SK-N-SH (cell line): ENCODE data around the gene LGR4. TPM values are rescaled to one million over a fixed set of nuclear protein-coding genes. Genes with fewer than 3 reads are reported as not detected.

Experiments used
- CTCF ChIA-PET: fragments of 300-600, 350-600 bp; formaldehyde crosslinking; extraction: SDS; loops from one replicate; lab custom pipeline; 2021; lab: Yijun Ruan, JAX
- POLR2A ChIA-PET: fragments of 350-600 bp; sonication (Branson Sonifier 250); formaldehyde crosslinking; extraction: SDS; loops from one replicate; lab custom pipeline; 2020; ENCODE audit warnings: antibody characterized with exemption, inconsistent platforms; lab: Yijun Ruan, JAX
- DNase-seq: peaks from one replicate; pipeline ENCODE4 v3.0.0; 2012
- H2AFZ ChIP-seq: fragments of 200-600 bp; sonication (generic); 2 replicates; pipeline ENCODE4 v1.8.1; 2016; ENCODE audit warnings: antibody characterized with exemption, mild to moderate bottlenecking, low read depth
- H3F3A ChIP-seq: fragments of 200-600 bp; sonication (generic); replicated peaks from 2 replicates; pipeline ENCODE3; 2016; ENCODE audit warnings: antibody characterized with exemption, mild to moderate bottlenecking; ENCODE audit not compliant: insufficient read depth
- H3K27ac ChIP-seq, 2 experiments: fragments of 200-500 bp in 1 of 2; fragments of 200-600 bp in 1 of 2; sonication (Bioruptor generic) in 1 of 2; sonication (generic), shearing (Covaris generic) in 1 of 2; 2 replicates each; pipeline versions ENCODE4 v1.5.1 to v1.6.1; 2014 to 2016; ENCODE audit warnings: low read depth in 2 of 2, inconsistent platforms in 1 of 2, low read length in 1 of 2, mild to moderate bottlenecking in 1 of 2, mixed read lengths in 1 of 2
- H3K27me3 ChIP-seq: fragments of 200-600 bp; sonication (generic), shearing (Covaris generic); 2 replicates; pipeline ENCODE4 v1.6.1; 2016; ENCODE audit warnings: mixed run types; ENCODE audit not compliant: insufficient read depth
- H3K36me3 ChIP-seq, 2 experiments: fragments of 200-500 bp in 1 of 2; fragments of 200-600 bp in 1 of 2; sonication (Bioruptor generic) in 1 of 2; sonication (generic) in 1 of 2; replicated peaks in 1 of 2; 2 replicates each; pipeline versions ENCODE3 to v1.5.1; 2014 to 2016; ENCODE audit warnings: low read length in 1 of 2, mild to moderate bottlenecking in 1 of 2; ENCODE audit not compliant: insufficient read depth in 2 of 2, control insufficient read depth in 1 of 2
- H3K4me1 ChIP-seq, 2 experiments: fragments of 200-500 bp in 1 of 2; fragments of 200-600 bp in 1 of 2; sonication (Bioruptor generic) in 1 of 2; sonication (generic), shearing (Covaris generic) in 1 of 2; 2 replicates each; pipeline versions ENCODE4 v1.5.1 to v1.6.1; 2014 to 2016; ENCODE audit warnings: low read depth in 1 of 2, low read length in 1 of 2, mixed run types in 1 of 2; ENCODE audit not compliant: insufficient read depth in 2 of 2, control insufficient read depth in 1 of 2
- H3K4me2 ChIP-seq: fragments of 200-600 bp; sonication (generic), shearing (Covaris generic); 2 replicates; pipeline ENCODE4 v1.6.1; 2017; ENCODE audit warnings: mixed run types
- H3K4me3 ChIP-seq, 2 experiments: fragments of 200-500 bp in 1 of 2; fragments of 200-600 bp in 1 of 2; sonication (Bioruptor generic) in 1 of 2; sonication (generic), shearing (Covaris generic) in 1 of 2; 2 replicates each; pipeline versions ENCODE4 v1.5.1 to v1.8.1; 2014 to 2016; ENCODE audit warnings: low read depth in 2 of 2, inconsistent platforms in 1 of 2, low read length in 1 of 2, mild to moderate bottlenecking in 1 of 2, mixed read lengths in 1 of 2, moderate library complexity in 1 of 2
- H3K79me2 ChIP-seq: fragments of 200-600 bp; sonication (generic); 2 replicates; pipeline ENCODE4 v1.8.1; 2017; ENCODE audit warnings: mild to moderate bottlenecking; ENCODE audit not compliant: insufficient read depth
- H3K9ac ChIP-seq: fragments of 200-600 bp; sonication (generic); 2 replicates; pipeline ENCODE4 v1.6.1; 2017; ENCODE audit warnings: mixed run types
- H3K9me2 ChIP-seq: fragments of 200-600 bp; sonication (generic); 2 replicates; pipeline ENCODE4 v1.6.1; 2017; ENCODE audit warnings: mixed run types
- H3K9me3 ChIP-seq: fragments of 200-600 bp; sonication (generic); 2 replicates; pipeline ENCODE4 v1.6.1; 2017; ENCODE audit warnings: mixed run types, mild to moderate bottlenecking, moderate library complexity
- H4K20me1 ChIP-seq: fragments of 200-600 bp; sonication (generic); 2 replicates; pipeline ENCODE4 v1.6.1; 2017; ENCODE audit warnings: mild to moderate bottlenecking, mixed run types; ENCODE audit not compliant: insufficient read depth
- ELF1 ChIP-seq: IDR thresholded peaks from 2 replicates; pipeline ENCODE4 v1.4.0; 2012
- FOXJ3 ChIP-seq: sonication (generic); formaldehyde crosslinking; IDR thresholded peaks from 2 replicates; pipeline ENCODE4 v1.5.1; 2020; ENCODE audit warnings: mild to moderate bottlenecking, missing genetic modification reagents
- FOXM1 ChIP-seq: IDR thresholded peaks from 2 replicates; pipeline ENCODE4 v1.4.0; 2012; ENCODE audit warnings: low read depth, mild to moderate bottlenecking
- GATA2 ChIP-seq: sonication (generic); formaldehyde crosslinking; IDR thresholded peaks from 2 replicates; pipeline ENCODE4 v1.5.0; 2020; ENCODE audit warnings: mild to moderate bottlenecking, missing genetic modification reagents
- MEF2A ChIP-seq: IDR thresholded peaks from 2 replicates; pipeline ENCODE4 v1.4.0; 2012; ENCODE audit warnings: low read depth, borderline replicate concordance
- NFIC ChIP-seq: IDR thresholded peaks from 2 replicates; pipeline ENCODE4 v1.4.0; 2012; ENCODE audit warnings: borderline replicate concordance
- NRF1 ChIP-seq: IDR thresholded peaks from 2 replicates; pipeline ENCODE4 v1.6.1; 2012; ENCODE audit warnings: low read depth, mild to moderate bottlenecking, low read length
- POLR2AphosphoS5 ChIP-seq: IDR thresholded peaks from 2 replicates; pipeline ENCODE4 v1.6.1; 2012; ENCODE audit warnings: low read depth, low read length
- RAD21 ChIP-seq: IDR thresholded peaks from 2 replicates; pipeline ENCODE4 v1.6.1; 2012; ENCODE audit warnings: mild to moderate bottlenecking, low read length
- RCOR1 ChIP-seq: fragments of 150-350 bp; IDR thresholded peaks from 2 replicates; pipeline ENCODE4 v1.6.1; 2017; ENCODE audit warnings: antibody characterized with exemption, low read length
- SIN3A ChIP-seq: IDR thresholded peaks from 2 replicates; pipeline ENCODE4 v1.6.1; 2012; ENCODE audit warnings: low read depth, mild to moderate bottlenecking, low read length, moderate library complexity, borderline replicate concordance
- SMC3 ChIP-seq: IDR thresholded peaks from 2 replicates; pipeline ENCODE4 v1.6.1; 2012; ENCODE audit warnings: low read depth, low read length, improper control_type of control experiment
- TEAD4 ChIP-seq: IDR thresholded peaks from 2 replicates; pipeline ENCODE4 v1.4.0; 2012; ENCODE audit warnings: mild to moderate bottlenecking, borderline replicate concordance; ENCODE audit not compliant: insufficient read depth
- YY1 ChIP-seq: IDR thresholded peaks from 2 replicates; pipeline ENCODE4 v1.4.0; 2012; ENCODE audit warnings: low read depth, mild to moderate bottlenecking
- whole genome bisulfite sequencing: methylation state at CpG from one replicate; pipeline ENCODE4 v1.1.6; 2017; ENCODE audit warnings: low lambda C conversion rate; 5-methylcytosine and 5-hydroxymethylcytosine counted together
- polyA plus RNA-seq, 3 experiments: library from polyadenylated mRNA; depleted of rRNA; stranded (reverse); fragments of >200 nt; gene quantifications; 2 replicates each; pipeline ENCODE4 v1.2.3, GENCODE V29; 2012
- TF ChIP-seq, protein P1 (sequence below): IDR thresholded peaks from 2 replicates; pipeline ENCODE4 v1.4.0; 2012; ENCODE audit warnings: low read depth, borderline replicate concordance
- TF ChIP-seq, protein P2 (sequence below): fragments of 150-350 bp; IDR thresholded peaks from 2 replicates; pipeline ENCODE4 v1.6.1; 2017; ENCODE audit warnings: antibody characterized with exemption, low read length, low read depth, borderline replicate concordance
- TF ChIP-seq, protein P3 (sequence below): IDR thresholded peaks from 2 replicates; pipeline ENCODE4; 2012
- TF ChIP-seq, protein P4 (sequence below): IDR thresholded peaks from 2 replicates; pipeline ENCODE4 v1.4.0; 2012; ENCODE audit warnings: low read depth, borderline replicate concordance
- TF ChIP-seq, protein P5 (sequence below): fragments of 200-600 bp; sonication (generic); IDR thresholded peaks from 2 replicates; pipeline ENCODE4 v1.6.1; 2017; ENCODE audit warnings: antibody characterized with exemption, mild to moderate bottlenecking, moderate library complexity
- TF ChIP-seq, protein P6 (sequence below): fragments of 150-350 bp; IDR thresholded peaks from 2 replicates; pipeline ENCODE4 v1.6.1; 2016; ENCODE audit warnings: mild to moderate bottlenecking, low read depth, low read length

Gene LGR4
- polyA plus RNA-seq, 1 of the 3 experiments (the other 2 are of a cell fraction), result 2.6 TPM

DNA sequence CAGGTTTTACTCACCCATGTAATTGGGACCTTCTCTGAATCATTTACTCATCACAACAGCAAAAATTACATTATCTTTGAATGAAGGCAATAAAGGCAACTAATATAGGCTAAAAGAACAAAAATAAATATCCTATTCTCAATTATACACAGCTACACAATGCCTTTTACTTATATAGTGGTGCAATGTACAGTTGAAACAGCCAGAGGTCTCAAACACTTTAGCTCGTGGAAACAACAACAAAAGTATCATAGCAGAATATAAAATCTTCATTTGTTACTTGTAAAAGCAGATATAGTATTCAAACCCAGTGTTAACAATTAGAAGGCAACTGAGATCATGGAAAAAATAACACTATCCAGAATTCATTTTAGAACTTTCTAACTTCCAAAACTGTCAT, 88.9 kb downstream of the LGR4 start:
- Histone ChIP-seq H3K4me3 (no peak overlapping the region), H3K9me3 (no peaks in the 10 kb centered on the region), H3K27me3 (no peaks in the 10 kb centered on the region), H2AFZ (no peak overlapping the region), H3K79me2 (no peaks in the 10 kb centered on the region), H3K4me2 (no peak overlapping the region), H3K9me2 (no peaks in the 10 kb centered on the region), H3K27ac (no peak overlapping the region), H3K9ac (no peak overlapping the region), H3K4me1 (peaks cover 2 to 24% of the 10 kb centered on the region in 2 experiments; a peak in 3 of 4 replicates), H4K20me1 (no peaks in the 10 kb centered on the region), H3F3A (no peaks in the 10 kb centered on the region), H3K36me3 (peaks cover 12 to 24% of the 10 kb centered on the region in 2 experiments)
- POLR2A ChIA-PET, result no interaction called here
- no peak for DNase-seq
- CTCF ChIA-PET, result interaction anchor here (0.6 to 2.4 kb wide), 3 partner anchors 11 to 116 kb away, joined by 3 to 6 read pairs (median 3); no protein-coding TSS in a partner anchor
- TF ChIP-seq FOXJ3 (CRISPR knock-in tag) (no peak), RAD21 (no peak), NRF1 (no peak), RCOR1 (no peak), YY1 (no peak), SMC3 (no peak), SIN3A (no peak), MEF2A (no peak), NFIC (no peak), FOXM1 (no peak), GATA2 (CRISPR knock-in tag) (no peak), POLR2AphosphoS5 (no peak), ELF1 (no peak), TEAD4 (no peak)
- TF ChIP-seq, protein P1, sequence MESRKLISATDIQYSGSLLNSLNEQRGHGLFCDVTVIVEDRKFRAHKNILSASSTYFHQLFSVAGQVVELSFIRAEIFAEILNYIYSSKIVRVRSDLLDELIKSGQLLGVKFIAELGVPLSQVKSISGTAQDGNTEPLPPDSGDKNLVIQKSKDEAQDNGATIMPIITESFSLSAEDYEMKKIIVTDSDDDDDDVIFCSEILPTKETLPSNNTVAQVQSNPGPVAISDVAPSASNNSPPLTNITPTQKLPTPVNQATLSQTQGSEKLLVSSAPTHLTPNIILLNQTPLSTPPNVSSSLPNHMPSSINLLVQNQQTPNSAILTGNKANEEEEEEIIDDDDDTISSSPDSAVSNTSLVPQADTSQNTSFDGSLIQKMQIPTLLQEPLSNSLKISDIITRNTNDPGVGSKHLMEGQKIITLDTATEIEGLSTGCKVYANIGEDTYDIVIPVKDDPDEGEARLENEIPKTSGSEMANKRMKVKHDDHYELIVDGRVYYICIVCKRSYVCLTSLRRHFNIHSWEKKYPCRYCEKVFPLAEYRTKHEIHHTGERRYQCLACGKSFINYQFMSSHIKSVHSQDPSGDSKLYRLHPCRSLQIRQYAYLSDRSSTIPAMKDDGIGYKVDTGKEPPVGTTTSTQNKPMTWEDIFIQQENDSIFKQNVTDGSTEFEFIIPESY, result no peak
- TF ChIP-seq, protein P2, sequence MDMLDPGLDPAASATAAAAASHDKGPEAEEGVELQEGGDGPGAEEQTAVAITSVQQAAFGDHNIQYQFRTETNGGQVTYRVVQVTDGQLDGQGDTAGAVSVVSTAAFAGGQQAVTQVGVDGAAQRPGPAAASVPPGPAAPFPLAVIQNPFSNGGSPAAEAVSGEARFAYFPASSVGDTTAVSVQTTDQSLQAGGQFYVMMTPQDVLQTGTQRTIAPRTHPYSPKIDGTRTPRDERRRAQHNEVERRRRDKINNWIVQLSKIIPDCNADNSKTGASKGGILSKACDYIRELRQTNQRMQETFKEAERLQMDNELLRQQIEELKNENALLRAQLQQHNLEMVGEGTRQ, result no peak
- TF ChIP-seq, protein P3, sequence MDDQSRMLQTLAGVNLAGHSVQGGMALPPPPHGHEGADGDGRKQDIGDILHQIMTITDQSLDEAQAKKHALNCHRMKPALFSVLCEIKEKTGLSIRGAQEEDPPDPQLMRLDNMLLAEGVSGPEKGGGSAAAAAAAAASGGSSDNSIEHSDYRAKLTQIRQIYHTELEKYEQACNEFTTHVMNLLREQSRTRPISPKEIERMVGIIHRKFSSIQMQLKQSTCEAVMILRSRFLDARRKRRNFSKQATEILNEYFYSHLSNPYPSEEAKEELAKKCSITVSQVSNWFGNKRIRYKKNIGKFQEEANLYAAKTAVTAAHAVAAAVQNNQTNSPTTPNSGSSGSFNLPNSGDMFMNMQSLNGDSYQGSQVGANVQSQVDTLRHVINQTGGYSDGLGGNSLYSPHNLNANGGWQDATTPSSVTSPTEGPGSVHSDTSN, result no peak
- TF ChIP-seq, protein P4, sequence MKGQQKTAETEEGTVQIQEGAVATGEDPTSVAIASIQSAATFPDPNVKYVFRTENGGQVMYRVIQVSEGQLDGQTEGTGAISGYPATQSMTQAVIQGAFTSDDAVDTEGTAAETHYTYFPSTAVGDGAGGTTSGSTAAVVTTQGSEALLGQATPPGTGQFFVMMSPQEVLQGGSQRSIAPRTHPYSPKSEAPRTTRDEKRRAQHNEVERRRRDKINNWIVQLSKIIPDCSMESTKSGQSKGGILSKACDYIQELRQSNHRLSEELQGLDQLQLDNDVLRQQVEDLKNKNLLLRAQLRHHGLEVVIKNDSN, result no peak
- TF ChIP-seq, protein P5, sequence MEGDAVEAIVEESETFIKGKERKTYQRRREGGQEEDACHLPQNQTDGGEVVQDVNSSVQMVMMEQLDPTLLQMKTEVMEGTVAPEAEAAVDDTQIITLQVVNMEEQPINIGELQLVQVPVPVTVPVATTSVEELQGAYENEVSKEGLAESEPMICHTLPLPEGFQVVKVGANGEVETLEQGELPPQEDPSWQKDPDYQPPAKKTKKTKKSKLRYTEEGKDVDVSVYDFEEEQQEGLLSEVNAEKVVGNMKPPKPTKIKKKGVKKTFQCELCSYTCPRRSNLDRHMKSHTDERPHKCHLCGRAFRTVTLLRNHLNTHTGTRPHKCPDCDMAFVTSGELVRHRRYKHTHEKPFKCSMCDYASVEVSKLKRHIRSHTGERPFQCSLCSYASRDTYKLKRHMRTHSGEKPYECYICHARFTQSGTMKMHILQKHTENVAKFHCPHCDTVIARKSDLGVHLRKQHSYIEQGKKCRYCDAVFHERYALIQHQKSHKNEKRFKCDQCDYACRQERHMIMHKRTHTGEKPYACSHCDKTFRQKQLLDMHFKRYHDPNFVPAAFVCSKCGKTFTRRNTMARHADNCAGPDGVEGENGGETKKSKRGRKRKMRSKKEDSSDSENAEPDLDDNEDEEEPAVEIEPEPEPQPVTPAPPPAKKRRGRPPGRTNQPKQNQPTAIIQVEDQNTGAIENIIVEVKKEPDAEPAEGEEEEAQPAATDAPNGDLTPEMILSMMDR, result no peak
- TF ChIP-seq, protein P6, sequence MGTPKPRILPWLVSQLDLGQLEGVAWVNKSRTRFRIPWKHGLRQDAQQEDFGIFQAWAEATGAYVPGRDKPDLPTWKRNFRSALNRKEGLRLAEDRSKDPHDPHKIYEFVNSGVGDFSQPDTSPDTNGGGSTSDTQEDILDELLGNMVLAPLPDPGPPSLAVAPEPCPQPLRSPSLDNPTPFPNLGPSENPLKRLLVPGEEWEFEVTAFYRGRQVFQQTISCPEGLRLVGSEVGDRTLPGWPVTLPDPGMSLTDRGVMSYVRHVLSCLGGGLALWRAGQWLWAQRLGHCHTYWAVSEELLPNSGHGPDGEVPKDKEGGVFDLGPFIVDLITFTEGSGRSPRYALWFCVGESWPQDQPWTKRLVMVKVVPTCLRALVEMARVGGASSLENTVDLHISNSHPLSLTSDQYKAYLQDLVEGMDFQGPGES, result no peak
- 79% methylated on average over 1 of the region's 1 CpG for WGBS
